GM19467 (cell line): ENCODE measurements around the gene RGMB.

Source experiments
- ATAC-seq: cut with Tn5 transposase; IDR thresholded peaks from one replicate; pipeline ENCODE4 v1.9.1; 2021; ENCODE audit warnings: mild to moderate bottlenecking, moderate library complexity; ENCODE audit not compliant: unreplicated experiment

RGMB gene

GRCh38 chr5:98783051-98783649, 9.7 kb downstream of the RGMB start:
- ATAC-seq, result no peak

- ATAC-seq, result no peak
Observed at GRCh38 chr5:98784411-98784810, 10.9 kb downstream of the RGMB start.

GRCh38 chr5:98785244-98785643, 11.8 kb downstream of the RGMB start:
- no peak for ATAC-seq

GRCh38 chr5:98786191-98786853, 12.9 kb downstream of the RGMB start:
- ATAC-seq, result no peak

GRCh38 chr5:98787131-98787719, 13.8 kb downstream of the RGMB start:
- ATAC-seq, result no peak

GRCh38 chr5:98789029-98789428, 15.6 kb downstream of the RGMB start:
- ATAC-seq, result no peak

GRCh38 chr5:98791001-98791519, 17.6 kb downstream of the RGMB start:
- no peak for ATAC-seq

- ATAC-seq, result no peak
Observed at GRCh38 chr5:98791898-98792580, 18.6 kb downstream of the RGMB start.

GRCh38 chr5:98793223-98793622, 19.8 kb downstream of the RGMB start:
- no peak for ATAC-seq

GRCh38 chr5:98794001-98794400, 20.5 kb downstream of the RGMB start:
- ATAC-seq, result no peak

- ATAC-seq, result no peak
Observed at GRCh38 chr5:98794414-98795080, 21.1 kb downstream of the RGMB start.

- no peak for ATAC-seq
Observed at GRCh38 chr5:98795243-98795642, 21.8 kb downstream of the RGMB start.

- peak; percentile 75 for ATAC-seq
Observed at GRCh38 chr5:98796197-98796972, 22.9 kb downstream of the RGMB start.

- ATAC-seq, result no peak
Observed at GRCh38 chr5:98798371-98798770, 24.9 kb downstream of the RGMB start.

GRCh38 chr5:98798847-98799246, 25.4 kb downstream of the RGMB start:
- ATAC-seq, result no peak

- no peak for ATAC-seq
Observed at GRCh38 chr5:98804066-98804465, 30.6 kb downstream of the RGMB start.

GRCh38 chr5:98805070-98805469, 31.6 kb downstream of the RGMB start:
- ATAC-seq, result no peak

GRCh38 chr5:98807806-98808205, 34.3 kb downstream of the RGMB start:
- ATAC-seq, result no peak

- ATAC-seq, result no peak
Observed at GRCh38 chr5:98810206-98810605, 36.7 kb downstream of the RGMB start.

- ATAC-seq, result no peak
Observed at GRCh38 chr5:98813755-98814154, 40.3 kb downstream of the RGMB start.
